Right lobe of liver (tissue), 4 donors: ENCODE measurements around the gene KCNH2.

Experiments used
- POLR2A ChIP-seq: fragments of 450-650 bp; IDR thresholded peaks from one replicate; pipeline ENCODE4 v1.6.1; 2017; ENCODE audit warnings: antibody characterized with exemption, mild to moderate bottlenecking
- TF ChIP-seq, protein P1 (sequence below), 4 donors: fragments of 200-600 bp in 3 of 4; fragments of 450-650 bp in 1 of 4; IDR thresholded peaks; one replicate each; pipeline versions ENCODE4 v1.5.1 to v1.8.0; 2016 to 2022; ENCODE audit warnings: antibody characterized with exemption in 4 of 4, mild to moderate bottlenecking in 2 of 4
- donor health status: DM: no; HTN: no; CAD: no.
- donor health status: DM: no; HTN: no; CAD: no.
- donor health status: DM: no; HTN: yes; CAD: no.

DNA sequence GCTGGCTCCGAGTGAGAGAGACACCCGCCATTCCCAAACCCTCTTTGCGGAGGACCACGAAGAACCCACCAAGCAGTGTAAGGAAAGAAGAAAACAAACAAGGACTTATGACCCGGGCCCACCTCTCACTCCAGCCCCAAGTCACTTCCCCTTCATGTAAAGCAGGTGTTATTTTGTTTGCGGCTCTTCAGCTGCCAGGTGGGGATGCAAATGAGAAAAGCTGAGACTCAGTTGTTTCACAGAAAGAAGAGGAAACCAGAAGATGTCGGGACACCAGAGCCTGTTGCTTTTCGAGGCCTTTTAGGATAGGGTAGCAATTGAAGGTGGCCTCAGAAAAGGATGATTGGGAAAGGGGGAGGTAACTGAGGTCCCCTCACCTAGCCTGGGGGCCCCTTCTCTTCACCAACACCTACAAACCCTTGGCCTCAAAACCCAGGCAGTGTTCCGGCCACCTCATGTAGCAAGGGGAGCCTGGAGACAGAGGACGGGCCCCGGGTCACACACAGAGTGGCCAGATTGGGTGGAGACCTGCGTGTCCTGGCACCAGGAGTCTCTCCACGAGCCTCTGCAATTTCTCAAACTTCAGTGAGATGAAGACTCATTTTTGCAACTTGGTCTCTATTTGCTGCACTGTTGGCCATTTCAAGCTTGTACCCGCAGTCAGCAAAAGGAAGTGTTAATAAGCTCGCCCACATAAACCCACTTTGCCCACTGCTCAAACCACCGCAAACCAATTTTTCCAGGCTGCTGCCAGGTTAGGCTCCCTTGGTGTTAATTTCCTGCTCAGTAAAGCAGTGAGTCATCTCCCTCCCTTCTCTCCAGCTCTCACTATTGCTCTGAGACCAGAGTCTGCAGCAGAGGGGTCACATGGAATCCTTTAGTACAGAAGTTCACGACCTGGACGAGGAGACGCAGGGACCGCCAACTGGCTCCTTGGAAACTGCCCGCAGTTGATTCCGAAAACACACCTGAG lies 80.3 kb downstream of the KCNH2 start:
- TF ChIP-seq, protein P1, sequence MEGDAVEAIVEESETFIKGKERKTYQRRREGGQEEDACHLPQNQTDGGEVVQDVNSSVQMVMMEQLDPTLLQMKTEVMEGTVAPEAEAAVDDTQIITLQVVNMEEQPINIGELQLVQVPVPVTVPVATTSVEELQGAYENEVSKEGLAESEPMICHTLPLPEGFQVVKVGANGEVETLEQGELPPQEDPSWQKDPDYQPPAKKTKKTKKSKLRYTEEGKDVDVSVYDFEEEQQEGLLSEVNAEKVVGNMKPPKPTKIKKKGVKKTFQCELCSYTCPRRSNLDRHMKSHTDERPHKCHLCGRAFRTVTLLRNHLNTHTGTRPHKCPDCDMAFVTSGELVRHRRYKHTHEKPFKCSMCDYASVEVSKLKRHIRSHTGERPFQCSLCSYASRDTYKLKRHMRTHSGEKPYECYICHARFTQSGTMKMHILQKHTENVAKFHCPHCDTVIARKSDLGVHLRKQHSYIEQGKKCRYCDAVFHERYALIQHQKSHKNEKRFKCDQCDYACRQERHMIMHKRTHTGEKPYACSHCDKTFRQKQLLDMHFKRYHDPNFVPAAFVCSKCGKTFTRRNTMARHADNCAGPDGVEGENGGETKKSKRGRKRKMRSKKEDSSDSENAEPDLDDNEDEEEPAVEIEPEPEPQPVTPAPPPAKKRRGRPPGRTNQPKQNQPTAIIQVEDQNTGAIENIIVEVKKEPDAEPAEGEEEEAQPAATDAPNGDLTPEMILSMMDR (IDR thresholded peaks at IDR 0.05): no peak
- TF ChIP-seq POLR2A: no peak
